Measurements from ENCODE around the gene NPHP1.

DNA sequence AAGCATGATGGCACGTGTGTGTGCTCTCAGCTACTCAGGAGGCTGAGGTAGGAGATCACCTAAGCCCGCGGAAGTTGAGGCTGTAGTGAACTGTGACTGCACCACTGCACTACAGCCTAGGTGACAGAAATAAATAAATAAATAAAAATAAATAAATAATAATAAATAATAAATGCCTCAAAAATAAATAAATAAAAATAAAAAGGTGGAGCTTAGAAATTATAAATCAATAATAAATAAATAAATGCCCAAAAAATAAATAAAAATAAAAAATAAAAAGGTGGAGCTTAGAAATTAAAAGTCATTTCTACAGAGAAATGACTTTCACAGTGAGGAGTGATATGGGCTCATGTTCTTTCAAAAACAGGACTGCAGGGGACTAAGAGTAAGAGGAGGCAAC lies 83.2 kb downstream of the NPHP1 start:
- TF ChIP-seq GATA2 (IDR thresholded peaks at IDR 0.05; ENCODE audit: low read depth, low read length): no peak
- TF ChIP-seq GATA3 (IDR thresholded peaks at IDR 0.05; ENCODE audit: low read depth, low read length): no peak
